A549 (cell line): ENCODE results near the gene ARAP1. TPM values are rescaled to one million over a fixed set of nuclear protein-coding genes. Genes with fewer than 3 reads are reported as not detected.

Experiments used
- ATAC-seq, 2 experiments: fragments of 200-7000 bp in 1 of 2; fragments of >200 bp in 1 of 2; cut with Nextera tagmentation in 1 of 2; cut with Tn5 transposase in 1 of 2; 3 replicates each; pipeline versions ENCODE4 v1.8.0 to v1.9.1; 2018 to 2020; ENCODE audit warnings: mild to moderate bottlenecking in 1 of 2, moderate library complexity in 1 of 2
- CTCF ChIA-PET: fragments of 300-600 bp; sonication (Branson Sonifier 250); formaldehyde crosslinking; extraction: SDS; loops from one replicate; lab custom pipeline; 2021; ENCODE audit warnings: antibody characterized with exemption, inconsistent platforms; lab: Yijun Ruan, JAX
- POLR2A ChIA-PET: fragments of 350-600 bp; formaldehyde crosslinking; extraction: SDS; loops from one replicate; lab custom pipeline; 2021; ENCODE audit warnings: antibody characterized with exemption, inconsistent platforms; lab: Yijun Ruan, JAX
- DNase-seq, 2 experiments: peaks; one replicate each; pipeline versions ENCODE4 v3.0.0 to v3.0.0-alpha.2; 2011 to 2016; ENCODE audit warnings: low read depth in 1 of 2, low spot score in 1 of 2
- FAIRE-seq: peaks from 2 replicates; lab custom pipeline; 2011; peaks lifted over from hg19 to GRCh38; lab: Jason Lieb, UNC
- H3K27ac ChIP-seq, 2 experiments: fragments of >200 bp; sonication (Bioruptor Twin); formaldehyde crosslinking; 3 replicates each; pipeline ENCODE4 v1.5.1; 2016 to 2017
- H3K4me1 ChIP-seq: fragments of >200 bp; sonication (Bioruptor Twin); formaldehyde crosslinking; 3 replicates; pipeline ENCODE4 v1.6.1; 2016
- H3K4me2 ChIP-seq: fragments of >200 bp; sonication (Bioruptor Twin); formaldehyde crosslinking; 3 replicates; pipeline ENCODE4 v1.6.1; 2016
- H3K4me3 ChIP-seq: fragments of >200 bp; sonication (Bioruptor Twin); formaldehyde crosslinking; 3 replicates; pipeline ENCODE4 v1.5.1; 2016
- H3K9me3 ChIP-seq: fragments of >200 bp; sonication (Bioruptor Twin); formaldehyde crosslinking; 3 replicates; pipeline ENCODE4 v1.6.1; 2016
- CEBPB ChIP-seq, 2 experiments: fragments of >200 bp in 1 of 2; sonication (Bioruptor Twin) in 1 of 2; formaldehyde crosslinking in 1 of 2; IDR thresholded peaks; 2 replicates each; pipeline ENCODE4 v1.6.1; 2012 to 2016
- CHD4 ChIP-seq: fragments of 200-600 bp; sonication (generic); IDR thresholded peaks from 2 replicates; pipeline ENCODE4 v1.6.1; 2016; ENCODE audit warnings: antibody characterized with exemption, mild to moderate bottlenecking, borderline replicate concordance
- HOXB13 ChIP-seq: fragments of 250-450 bp; sonication (Bioruptor Pico); IDR thresholded peaks from 2 replicates; pipeline ENCODE4 v1.5.0; 2020; ENCODE audit warnings: low read depth, mild to moderate bottlenecking, moderate library complexity
- PHF8 ChIP-seq: fragments of 200-600 bp; sonication (generic); IDR thresholded peaks from 2 replicates; pipeline ENCODE4 v1.6.1; 2016; ENCODE audit warnings: low read depth, mild to moderate bottlenecking, antibody characterized with exemption, moderate library complexity, borderline replicate concordance
- POLR2AphosphoS2 ChIP-seq: conservative IDR thresholded peaks from 2 replicates; pipeline ENCODE4 v1.6.1; 2012; ENCODE audit warnings: low read length, improper control_type of control experiment, inconsistent platforms
- RAD21 ChIP-seq, 2 experiments: fragments of >200 bp in 1 of 2; sonication (Bioruptor Twin) in 1 of 2; formaldehyde crosslinking in 1 of 2; IDR thresholded peaks in 1 of 2; conservative IDR thresholded peaks in 1 of 2; 2 replicates in 1 of 2; 3 replicates in 1 of 2; pipeline ENCODE4 v1.6.1; 2012 to 2018; ENCODE audit warnings: inconsistent platforms in 1 of 2
- RFX5 ChIP-seq: fragments of 450-650 bp; IDR thresholded peaks from 2 replicates; pipeline ENCODE4 v1.7.1; 2014; ENCODE audit warnings: antibody characterized with exemption, mild to moderate bottlenecking, moderate library complexity
- ZFP36 ChIP-seq: fragments of 450-650 bp; IDR thresholded peaks from 2 replicates; pipeline ENCODE4 v1.6.1; 2014; ENCODE audit warnings: borderline replicate concordance; ENCODE audit not compliant: partially characterized antibody
- ZNF302 ChIP-seq: fragments of 250-450 bp; sonication (Bioruptor Pico); IDR thresholded peaks from 2 replicates; pipeline ENCODE4 v1.9.0; 2021; ENCODE audit warnings: inconsistent platforms, mild to moderate bottlenecking, moderate library complexity
- WGBS: methylation state at CpG from one replicate; pipeline ENCODE4 v1.1.6; 2017; ENCODE audit errors: missing lambda C conversion rate; 5-methylcytosine and 5-hydroxymethylcytosine counted together
- polyA plus RNA-seq, 4 experiments: library from polyadenylated mRNA; depleted of rRNA in 3 of 4; stranded (reverse); fragments of >200 nt; fragmentation: RNase III in 1 of 4; extraction: RNeasy Plus Mini Kit Qiagen cat#74134 plus additional on column Dnase treatment in 1 of 4; gene quantifications; 2 replicates in 3 of 4; 3 replicates in 1 of 4; pipeline ENCODE4 v1.2.3, GENCODE V29; 2011 to 2017
- small RNA-seq, 6 experiments: library from RNA; depleted of rRNA; stranded (forward); fragments of <200 nt; gene quantifications; one replicate each; pipeline ENCODE3, GENCODE V24; 2012

The ARAP1 gene
- polyA plus RNA-seq, 2 of the 4 experiments (the other 2 are of a cell fraction): 29.5 to 30.1 TPM

DNA sequence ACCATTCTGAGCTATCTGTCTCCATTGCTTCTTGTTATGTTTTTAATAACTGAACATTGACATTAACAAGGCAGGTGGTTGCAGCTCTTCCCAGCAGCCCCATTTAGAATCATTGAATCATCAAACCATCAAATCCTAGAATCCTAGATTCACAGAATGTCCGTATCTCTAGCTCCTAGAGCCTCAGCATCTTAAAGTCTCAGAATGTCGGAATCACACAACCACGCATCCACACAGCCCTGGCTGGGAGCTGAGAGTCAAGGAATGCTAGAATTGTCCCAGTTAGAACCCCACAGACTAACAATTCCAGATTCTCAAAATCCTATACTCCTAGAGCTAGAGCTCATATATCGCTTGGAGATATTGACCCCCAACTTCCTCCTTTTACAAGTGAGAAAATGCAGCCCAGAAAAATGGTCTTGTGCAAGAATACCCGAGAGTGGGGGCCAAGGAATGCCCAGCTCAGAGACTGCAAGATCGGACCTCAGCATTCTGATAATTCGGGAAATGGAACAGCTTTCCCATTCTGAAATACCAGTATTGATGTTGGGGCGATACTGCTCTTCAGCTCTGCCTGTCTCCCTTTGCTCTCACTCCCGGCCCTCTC is 116.8 kb downstream of the ARAP1 start:
- ChIA-PET POLR2A (no interaction called here), CTCF (interaction anchor here (0.6 to 13.1 kb wide), 7 partner anchors 8 to 717 kb away, joined by 3 to 171 read pairs (median 5); no protein-coding TSS in a partner anchor)
- no peak overlapping the region for H3K27ac ChIP-seq
- no peak for FAIRE-seq
- no peak overlapping the region for H3K4me3 ChIP-seq
- 75% methylated on average over 9 of the region's 9 CpGs for WGBS
- ATAC-seq: no peak
- H3K4me1 ChIP-seq: peaks cover 6% of the 10 kb centered on the region; the same call in 1 of the 3 replicates
- H3K4me2 ChIP-seq: no peak overlapping the region
- TF ChIP-seq CEBPB (IDR thresholded peaks at IDR 0.05): no peak
- TF ChIP-seq RFX5: no peak
- TF ChIP-seq RAD21 (conservative IDR thresholded peaks at IDR 0.05 in 1 of 2, IDR thresholded peaks at IDR 0.05 in 1 of 2): no peak
- TF ChIP-seq POLR2AphosphoS2: no peak
- TF ChIP-seq ZNF302 (CRISPR knock-in tag): no peak
- no peak for TF ChIP-seq ZFP36
- TF ChIP-seq CHD4: no peak
- no peak for TF ChIP-seq PHF8
- no peak for TF ChIP-seq HOXB13 (CRISPR knock-in tag)
- DNase-seq: no peak
- H3K9me3 ChIP-seq: no peaks in the 10 kb centered on the region

Small RNA genes within 50 kb of the gene (small RNA-seq; reads per million reads assigned to genes)
- gene MIR4692: 0 reads per million in 6 experiments
- 0 reads per million in 6 experiments for gene RF00019

Other genes starting within 250 kb of the ARAP1 start
- gene PDE2A, start 78.0 kb downstream of the ARAP1 start, polyA plus RNA-seq (2011; rRNA removed): 1.5 and 1.9 TPM in 2 replicates
- gene PDE2A, start 78.0 kb downstream of the ARAP1 start, polyA plus RNA-seq (2017; fragmentation: RNase III; extraction: RNeasy Plus Mini Kit Qiagen cat#74134 plus additional on column Dnase treatment): 0.62 to 1.4 TPM (median 0.94 TPM) in 3 replicates
- 21.2 and 25.0 TPM in 2 replicates for gene STARD10, start 41.6 kb upstream of the ARAP1 start, polyA plus RNA-seq (2011; rRNA removed)
- 21.1 to 23.2 TPM (median 23.0 TPM) in 3 replicates for gene STARD10, start 41.6 kb upstream of the ARAP1 start, polyA plus RNA-seq (2017; fragmentation: RNase III; extraction: RNeasy Plus Mini Kit Qiagen cat#74134 plus additional on column Dnase treatment)
- 6.1 and 6.2 TPM in 2 replicates for gene ATG16L2, start 62.0 kb upstream of the ARAP1 start, polyA plus RNA-seq (2011; rRNA removed)
- 6.3 to 7.6 TPM (median 6.4 TPM) in 3 replicates for gene ATG16L2, start 62.0 kb upstream of the ARAP1 start, polyA plus RNA-seq (2017; fragmentation: RNase III; extraction: RNeasy Plus Mini Kit Qiagen cat#74134 plus additional on column Dnase treatment)